Upper lobe of left lung (tissue), 4 donors: ENCODE results near the gene BTNL2.

Experiments used
- EP300 ChIP-seq, 4 donors: sonication (generic); formaldehyde crosslinking; IDR thresholded peaks; one replicate each; pipeline ENCODE4 v1.5.1; 2017; ENCODE audit warnings: antibody characterized with exemption in 4 of 4, control low read depth in 2 of 4
- POLR2A ChIP-seq, 4 donors: fragments of 450-650 bp; IDR thresholded peaks; one replicate each; pipeline ENCODE4 v1.5.1; 2016 to 2017; ENCODE audit warnings: antibody characterized with exemption in 4 of 4, mild to moderate bottlenecking in 2 of 4
- POLR2AphosphoS5 ChIP-seq, 2 donors: sonication (generic); formaldehyde crosslinking; IDR thresholded peaks; one replicate each; pipeline ENCODE4 v1.5.1; 2017; ENCODE audit warnings: antibody characterized with exemption in 2 of 2
- TF ChIP-seq, protein P1 (sequence below), 6 experiments: fragments of 450-650 bp in 4 of 6; fragments of 200-600 bp in 2 of 6; sonication (generic) in 2 of 6; IDR thresholded peaks; one replicate each; pipeline ENCODE4 v1.5.1; 2016 to 2019; ENCODE audit warnings: antibody characterized with exemption in 6 of 6

DNA sequence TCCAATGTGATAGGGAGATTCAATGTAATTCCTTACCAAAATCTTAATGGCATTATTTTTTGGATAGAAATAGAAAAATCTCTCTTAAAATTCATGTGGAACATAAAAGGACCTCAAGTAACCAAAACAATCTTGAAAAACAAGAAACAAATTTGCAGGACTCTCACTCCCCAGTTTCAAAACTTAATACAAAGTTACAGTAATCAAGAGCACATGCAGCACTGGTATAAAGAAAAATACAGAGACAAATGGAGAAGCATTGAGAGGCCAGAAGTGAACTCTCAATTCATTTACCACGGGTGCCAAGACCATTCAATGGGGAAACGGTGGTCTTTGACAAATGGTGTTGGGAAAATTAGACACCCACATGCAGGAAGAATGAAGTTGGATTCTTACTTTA lies 27.4 kb downstream of the BTNL2 start:
- no peak for TF ChIP-seq POLR2A (IDR thresholded peaks at IDR 0.05)
- TF ChIP-seq, protein P1, sequence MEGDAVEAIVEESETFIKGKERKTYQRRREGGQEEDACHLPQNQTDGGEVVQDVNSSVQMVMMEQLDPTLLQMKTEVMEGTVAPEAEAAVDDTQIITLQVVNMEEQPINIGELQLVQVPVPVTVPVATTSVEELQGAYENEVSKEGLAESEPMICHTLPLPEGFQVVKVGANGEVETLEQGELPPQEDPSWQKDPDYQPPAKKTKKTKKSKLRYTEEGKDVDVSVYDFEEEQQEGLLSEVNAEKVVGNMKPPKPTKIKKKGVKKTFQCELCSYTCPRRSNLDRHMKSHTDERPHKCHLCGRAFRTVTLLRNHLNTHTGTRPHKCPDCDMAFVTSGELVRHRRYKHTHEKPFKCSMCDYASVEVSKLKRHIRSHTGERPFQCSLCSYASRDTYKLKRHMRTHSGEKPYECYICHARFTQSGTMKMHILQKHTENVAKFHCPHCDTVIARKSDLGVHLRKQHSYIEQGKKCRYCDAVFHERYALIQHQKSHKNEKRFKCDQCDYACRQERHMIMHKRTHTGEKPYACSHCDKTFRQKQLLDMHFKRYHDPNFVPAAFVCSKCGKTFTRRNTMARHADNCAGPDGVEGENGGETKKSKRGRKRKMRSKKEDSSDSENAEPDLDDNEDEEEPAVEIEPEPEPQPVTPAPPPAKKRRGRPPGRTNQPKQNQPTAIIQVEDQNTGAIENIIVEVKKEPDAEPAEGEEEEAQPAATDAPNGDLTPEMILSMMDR (IDR thresholded peaks at IDR 0.05), result no peak
- TF ChIP-seq POLR2AphosphoS5 (IDR thresholded peaks at IDR 0.05), result no peak
- TF ChIP-seq EP300 (IDR thresholded peaks at IDR 0.05), result no peak
